ENCODE data around the gene KDM3B.
"Not testable (repeated sequence)": the region's sequence is repeated elsewhere in the genome, so short reads cannot be mapped to it uniquely, and the experiment has no call there.

Gene KDM3B

DNA sequence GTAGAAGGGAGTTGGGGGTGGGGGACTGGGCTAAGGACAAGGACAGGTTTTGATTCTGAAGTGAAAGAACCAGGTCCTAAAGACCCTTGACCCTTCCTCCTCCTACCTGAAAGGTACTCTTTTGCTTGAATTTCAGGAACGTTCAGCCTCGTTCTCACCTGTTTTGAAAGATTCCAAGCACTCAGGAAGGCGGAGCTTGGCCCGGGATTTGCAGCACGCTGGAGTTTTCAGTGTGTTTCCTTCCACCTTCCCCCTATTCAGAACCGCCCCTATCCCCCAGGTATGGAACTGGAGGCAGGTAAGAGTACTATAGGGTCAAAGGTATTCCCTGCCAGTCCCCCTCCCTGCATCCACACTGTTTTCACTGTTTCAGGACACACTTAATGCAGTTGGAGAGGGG lies 119.9 kb downstream of the KDM3B start:
- Histone ChIP-seq H3K36me3 (ENCODE audit: insufficient read depth) (no peaks in the 10 kb centered on the region), H4K20me1 (ENCODE audit: insufficient read depth) (no peaks in the 10 kb centered on the region), H3K4me1 (ENCODE audit: low read depth, poor library complexity, severe bottlenecking) (no peaks in the 10 kb centered on the region), H3K9ac (no peak overlapping the region), H3K79me2 (ENCODE audit: insufficient read depth, low read depth) (no peaks in the 10 kb centered on the region), H3K4me3 (IDR thresholded peaks at IDR 0.05; ENCODE audit: insufficient read depth, low read depth, low read length) (no peak overlapping the region), H3K27me3 (ENCODE audit: insufficient read depth, low read depth) (0 out of 2 replicates have a peak, but pooled peaks cover 3% of the 10 kb centered on the region), H3K27ac (no peak overlapping the region), H2AFZ (ENCODE audit: low read depth) (no peak overlapping the region), H3K4me2 (no peak overlapping the region)
- no peak for TF ChIP-seq CTCF (conservative IDR thresholded peaks at IDR 0.05; ENCODE audit: low read depth, low read length)

DNA sequence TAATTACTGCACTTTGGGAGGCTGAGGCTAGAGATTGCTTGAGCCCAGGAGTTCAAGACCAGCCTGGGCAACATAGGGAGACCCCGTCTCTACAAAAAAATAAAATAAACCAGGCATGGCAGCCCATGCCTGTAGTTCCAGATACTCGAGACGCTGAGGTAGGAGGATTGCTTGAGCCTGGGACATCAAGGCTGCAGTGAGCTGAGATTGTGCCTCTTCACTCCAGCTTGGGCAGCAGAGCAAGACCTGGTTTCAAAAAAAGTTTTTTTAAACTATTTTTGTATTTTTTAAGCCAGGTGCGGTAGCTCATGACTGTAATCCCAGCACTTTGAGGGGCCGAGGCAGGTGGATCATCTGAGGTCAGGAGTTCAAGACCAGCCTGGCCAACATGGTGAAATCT lies 120.7 kb downstream of the KDM3B start:
- H3K4me3 ChIP-seq (IDR thresholded peaks at IDR 0.05; ENCODE audit: insufficient read depth, low read depth, low read length); H3K4me1 ChIP-seq (ENCODE audit: low read depth, poor library complexity, severe bottlenecking); H3K4me2 ChIP-seq; H3K36me3 ChIP-seq (ENCODE audit: insufficient read depth); H3K27me3 ChIP-seq (ENCODE audit: insufficient read depth, low read depth); H3K27ac ChIP-seq; H3K9ac ChIP-seq; H2AFZ ChIP-seq (ENCODE audit: low read depth); H3K79me2 ChIP-seq (ENCODE audit: insufficient read depth, low read depth); H4K20me1 ChIP-seq (ENCODE audit: insufficient read depth): not testable (repeated sequence)

DNA sequence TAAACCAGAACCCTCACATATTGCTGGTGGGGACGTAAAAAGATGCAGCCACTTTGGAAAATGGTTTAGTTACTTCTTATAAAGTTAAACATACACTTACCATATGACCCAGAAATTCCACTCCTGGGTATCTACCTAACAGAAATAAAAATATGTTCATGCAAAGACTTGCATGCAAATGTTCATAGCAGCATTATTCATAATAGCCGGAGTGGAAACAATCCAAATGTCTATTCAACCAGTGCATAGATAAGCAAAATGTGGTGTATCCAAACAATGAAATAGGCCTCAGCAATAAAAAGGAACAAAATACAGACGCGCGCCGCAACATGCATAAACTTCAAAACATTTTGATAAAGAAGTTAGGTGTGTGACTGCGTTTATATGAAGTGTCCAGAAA lies 124.4 kb downstream of the KDM3B start:
- H3K79me2 ChIP-seq (ENCODE audit: insufficient read depth, low read depth): no peaks in the 10 kb centered on the region
- no peak for TF ChIP-seq CTCF (conservative IDR thresholded peaks at IDR 0.05; ENCODE audit: low read depth, low read length)
- H3K4me2 ChIP-seq: no peak overlapping the region

GRCh38 chr5:138482638-138483037 lies 130.2 kb downstream of the KDM3B start:
- Histone ChIP-seq H3K4me2 (no peak overlapping the region), H3K27me3 (ENCODE audit: insufficient read depth, low read depth) (no peaks in the 10 kb centered on the region), H3K4me1 (ENCODE audit: low read depth, poor library complexity, severe bottlenecking) (no peaks in the 10 kb centered on the region), H3K9ac (no peak overlapping the region), H4K20me1 (ENCODE audit: insufficient read depth) (no peaks in the 10 kb centered on the region), H3K27ac (no peak overlapping the region), H3K36me3 (ENCODE audit: insufficient read depth) (no peaks in the 10 kb centered on the region), H3K79me2 (ENCODE audit: insufficient read depth, low read depth) (no peaks in the 10 kb centered on the region), H3K4me3 (IDR thresholded peaks at IDR 0.05; ENCODE audit: insufficient read depth, low read depth, low read length) (no peak overlapping the region), H2AFZ (ENCODE audit: low read depth) (no peak overlapping the region)
- TF ChIP-seq CTCF (conservative IDR thresholded peaks at IDR 0.05; ENCODE audit: low read depth, low read length): no peak

More for the DNA sequence above, 124.4 kb downstream of the KDM3B start:
- no peaks in the 10 kb centered on the region for H3K27me3 ChIP-seq (ENCODE audit: insufficient read depth, low read depth)
- H3K9ac ChIP-seq: no peak overlapping the region
- no peak overlapping the region for H3K27ac ChIP-seq
- H3K4me1 ChIP-seq (ENCODE audit: low read depth, poor library complexity, severe bottlenecking): no peaks in the 10 kb centered on the region
- H4K20me1 ChIP-seq (ENCODE audit: insufficient read depth): no peaks in the 10 kb centered on the region
- H3K36me3 ChIP-seq (ENCODE audit: insufficient read depth): no peaks in the 10 kb centered on the region
- no peak overlapping the region for H2AFZ ChIP-seq (ENCODE audit: low read depth)
- H3K4me3 ChIP-seq (IDR thresholded peaks at IDR 0.05; ENCODE audit: insufficient read depth, low read depth, low read length): no peak overlapping the region

Measured in KMS-11 (cell line).